ENCODE data around the gene TP73. TPM values are rescaled to one million over a fixed set of nuclear protein-coding genes. Genes with fewer than 3 reads are reported as not detected.

The TP73 gene
- total RNA-seq, 1 experiment from 2014 or later = 6.9 TPM

GRCh38 chr1:3736131-3736561 lies 83.8 kb downstream of the TP73 start:
- no peak overlapping the region for H3K4me3 ChIP-seq
- no peaks in the 10 kb centered on the region for H3K79me2 ChIP-seq (ENCODE audit: low read depth)
- no peak overlapping the region for H3K27ac ChIP-seq
- BruUV-seq (replicated peaks) = no TSS peak
- H3K36me3 ChIP-seq (ENCODE audit: low read depth) = no peaks in the 10 kb centered on the region
- TF ChIP-seq EZH2 (IDR thresholded peaks at IDR 0.05; ENCODE audit: low read depth) (no peak), CTCF (conservative IDR thresholded peaks at IDR 0.05) (no peak)
- no peaks in the 10 kb centered on the region for H3K4me1 ChIP-seq (replicated peaks; ENCODE audit: insufficient read depth)
- H3K4me2 ChIP-seq = no peak overlapping the region
- H3K27me3 ChIP-seq (ENCODE audit: insufficient read depth, low read depth) = no peaks in the 10 kb centered on the region
- intact Hi-C loops (cut with micrococcal nuclease; ENCODE audit: unreplicated experiment) = no loop called here
- no peak overlapping the region for H2AFZ ChIP-seq
- POLR2A ChIA-PET (ENCODE audit: unreplicated experiment) = no interaction called here
- no peaks in the 10 kb centered on the region for H3K9me3 ChIP-seq (ENCODE audit: insufficient read depth, low read depth)
- H3F3A ChIP-seq (ENCODE audit: insufficient read depth, low read depth) = no peaks in the 10 kb centered on the region
- no peak for DNase-seq
- H3K9me2 ChIP-seq (ENCODE audit: insufficient read depth) = no peaks in the 10 kb centered on the region
- CTCF ChIA-PET = no interaction called here
- no peaks in the 10 kb centered on the region for H4K20me1 ChIP-seq (ENCODE audit: insufficient read depth)

GRCh38 chr1:3736708-3737107 lies 84.4 kb downstream of the TP73 start:
- no peaks in the 10 kb centered on the region for H4K20me1 ChIP-seq (ENCODE audit: insufficient read depth)
- H3K4me3 ChIP-seq = no peak overlapping the region
- H3K9me3 ChIP-seq (ENCODE audit: insufficient read depth, low read depth) = no peaks in the 10 kb centered on the region
- no peaks in the 10 kb centered on the region for H3K27me3 ChIP-seq (ENCODE audit: insufficient read depth, low read depth)
- TF ChIP-seq EZH2 (IDR thresholded peaks at IDR 0.05; ENCODE audit: low read depth) (no peak), CTCF (conservative IDR thresholded peaks at IDR 0.05) (no peak)
- ChIA-PET POLR2A (ENCODE audit: unreplicated experiment) (no interaction called here), CTCF (no interaction called here)
- no peaks in the 10 kb centered on the region for H3K36me3 ChIP-seq (ENCODE audit: low read depth)
- no peak overlapping the region for H3K27ac ChIP-seq
- no peak for DNase-seq
- H2AFZ ChIP-seq = no peak overlapping the region
- H3K4me2 ChIP-seq = no peak overlapping the region
- H3K79me2 ChIP-seq (ENCODE audit: low read depth) = no peaks in the 10 kb centered on the region
- intact Hi-C loops (cut with micrococcal nuclease; ENCODE audit: unreplicated experiment) = no loop called here
- no peaks in the 10 kb centered on the region for H3K9me2 ChIP-seq (ENCODE audit: insufficient read depth)
- BruUV-seq (replicated peaks) = no TSS peak
- H3F3A ChIP-seq (ENCODE audit: insufficient read depth, low read depth) = no peaks in the 10 kb centered on the region
- H3K4me1 ChIP-seq (replicated peaks; ENCODE audit: insufficient read depth) = no peaks in the 10 kb centered on the region

- intact Hi-C loops (cut with micrococcal nuclease; ENCODE audit: unreplicated experiment) = no loop called here
- Histone ChIP-seq H2AFZ (no peak overlapping the region), H3K9me2 (ENCODE audit: insufficient read depth) (no peaks in the 10 kb centered on the region), H3K27me3 (ENCODE audit: insufficient read depth, low read depth) (no peaks in the 10 kb centered on the region), H3K79me2 (ENCODE audit: low read depth) (no peaks in the 10 kb centered on the region), H3K36me3 (ENCODE audit: low read depth) (no peaks in the 10 kb centered on the region), H3F3A (ENCODE audit: insufficient read depth, low read depth) (no peaks in the 10 kb centered on the region), H3K9me3 (ENCODE audit: insufficient read depth, low read depth) (no peaks in the 10 kb centered on the region), H4K20me1 (ENCODE audit: insufficient read depth) (peaks cover 4% of the 10 kb centered on the region), H3K4me2 (no peak overlapping the region), H3K27ac (no peak overlapping the region), H3K4me3 (no peak overlapping the region), H3K4me1 (replicated peaks; ENCODE audit: insufficient read depth) (no peaks in the 10 kb centered on the region)
- ChIA-PET POLR2A (ENCODE audit: unreplicated experiment) (no interaction called here), CTCF (no interaction called here)
- TF ChIP-seq CTCF (conservative IDR thresholded peaks at IDR 0.05) (no peak), EZH2 (IDR thresholded peaks at IDR 0.05; ENCODE audit: low read depth) (no peak)
- no TSS peak for BruUV-seq (replicated peaks)
- DNase-seq = no peak
Measured at GRCh38 chr1:3738943-3739342, 86.6 kb downstream of the TP73 start.
